ENCODE measurements around the gene MTHFD1.

The MTHFD1 gene

DNA sequence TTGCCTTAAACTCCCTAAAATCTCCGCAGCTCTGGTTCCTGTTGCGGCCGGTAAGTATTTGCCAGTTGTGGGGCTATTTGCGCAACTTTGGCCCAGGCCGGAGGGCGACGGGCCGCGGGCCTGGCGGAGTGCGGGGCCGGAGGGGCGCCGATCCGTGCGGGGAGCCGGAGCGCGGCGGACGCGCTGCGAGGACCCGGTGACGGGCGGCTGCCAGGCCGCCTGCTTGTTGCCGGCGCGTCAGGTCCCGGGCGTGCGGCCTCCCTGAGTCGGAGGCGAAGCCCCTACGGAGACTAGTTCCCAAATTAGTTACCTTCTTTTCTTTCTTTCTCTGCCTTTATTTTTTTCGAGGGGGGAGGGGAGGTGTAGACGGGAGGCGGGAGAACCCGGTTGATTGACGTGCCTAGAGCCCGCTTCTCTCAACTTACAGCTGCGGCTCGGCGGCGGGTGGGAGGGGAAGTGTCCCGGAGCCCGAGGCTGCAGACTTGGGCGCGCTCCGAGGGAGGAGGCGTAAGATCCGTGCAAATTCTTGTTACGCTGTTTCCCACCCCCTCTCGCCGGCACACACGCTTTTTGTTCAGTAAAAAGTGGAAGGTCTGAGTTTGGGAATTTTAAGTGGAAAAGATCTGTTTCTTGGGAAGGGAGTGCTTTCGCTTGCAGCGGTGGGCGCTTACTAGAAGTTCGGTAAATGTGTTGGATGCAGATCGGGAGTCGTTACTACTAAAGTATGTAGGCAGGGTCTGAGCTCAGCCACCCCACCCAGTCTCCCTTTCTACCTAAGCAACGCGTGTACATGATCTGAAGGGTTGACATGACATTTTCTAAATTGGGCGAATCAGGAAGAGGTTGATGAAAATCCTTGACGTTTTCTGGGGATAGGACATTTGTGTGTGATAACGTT is 117.0 kb downstream of the MTHFD1 start:
- Mint-ChIP-seq H3K27me3 (ENCODE audit: low read depth) (no peaks in the 10 kb centered on the region), H3K9me3 (no peaks in the 10 kb centered on the region), H3K4me1 (ENCODE audit: low read depth) (peaks cover 58% of the 10 kb centered on the region), H3K36me3 (ENCODE audit: low read depth) (peaks cover 26% of the 10 kb centered on the region), H3K4me3 (peak overlapping the region; percentile 100), H3K27ac (peak overlapping the region; percentile 100)

DNA sequence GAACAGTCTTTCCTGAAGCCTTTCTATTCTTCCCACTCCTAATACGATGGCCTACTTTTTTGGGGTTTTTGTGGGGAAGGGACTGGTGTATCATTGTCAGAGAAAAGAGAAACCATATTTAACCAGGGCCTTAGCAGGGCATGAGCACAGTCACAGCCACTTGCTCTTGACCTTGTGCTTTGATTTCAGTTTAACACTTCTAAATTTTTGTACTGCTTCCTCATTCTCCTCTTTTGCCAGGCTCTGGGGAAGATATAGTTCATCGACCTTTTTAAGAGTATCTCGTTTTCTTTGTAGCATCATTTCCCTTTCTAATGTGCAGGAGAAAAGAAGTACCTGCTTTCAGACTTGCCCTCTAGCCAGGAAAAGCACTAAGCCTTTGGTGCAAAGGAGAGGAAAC is 118.6 kb downstream of the MTHFD1 start:
- Mint-ChIP-seq H3K27ac (peak overlapping the region; percentile 98), H3K36me3 (ENCODE audit: low read depth) (peaks cover 24% of the 10 kb centered on the region), H3K27me3 (ENCODE audit: low read depth) (no peaks in the 10 kb centered on the region), H3K9me3 (no peaks in the 10 kb centered on the region), H3K4me1 (ENCODE audit: low read depth) (peaks cover 66% of the 10 kb centered on the region), H3K4me3 (peak overlapping the region; percentile 94)

DNA sequence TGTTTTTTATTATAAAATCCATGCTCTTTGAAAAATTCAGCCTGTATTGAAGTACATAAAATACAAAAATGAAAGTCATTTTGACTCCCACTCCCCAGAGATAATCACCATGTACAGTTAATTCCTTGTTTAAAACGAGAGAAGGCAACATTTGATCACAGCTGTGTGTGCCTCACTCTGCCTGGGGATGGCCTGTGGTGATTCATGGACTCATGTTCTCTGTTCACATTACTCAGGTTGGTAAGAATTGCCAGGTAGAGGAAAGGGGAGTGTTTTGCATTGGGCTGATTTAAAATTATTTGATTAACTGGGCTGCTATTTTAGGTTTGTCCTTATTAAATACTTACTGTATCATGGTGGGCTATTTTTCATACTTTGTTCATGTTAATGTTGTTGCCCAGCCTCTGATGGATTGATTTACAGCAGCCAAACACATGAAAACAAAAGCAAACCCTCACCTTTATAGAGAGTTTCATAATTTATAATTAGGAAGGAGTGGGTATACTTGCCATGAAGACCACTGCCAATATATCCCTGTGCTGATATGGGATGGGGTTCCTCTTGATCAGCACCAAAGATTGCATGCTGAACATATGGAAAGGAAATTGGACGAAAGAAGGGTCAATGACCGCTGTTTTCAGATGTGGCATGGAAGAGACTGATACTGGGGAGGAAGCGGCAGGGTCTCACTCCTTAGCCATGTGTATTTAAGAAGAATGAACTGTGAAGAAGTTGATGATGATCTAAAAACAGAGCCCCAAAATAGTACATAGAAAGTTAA is 119.4 kb downstream of the MTHFD1 start:
- Mint-ChIP-seq H3K27me3 (ENCODE audit: low read depth) (no peaks in the 10 kb centered on the region), H3K4me3 (peak overlapping the region; percentile 94), H3K9me3 (no peaks in the 10 kb centered on the region), H3K36me3 (ENCODE audit: low read depth) (peaks cover 21% of the 10 kb centered on the region), H3K4me1 (ENCODE audit: low read depth) (peaks cover 57% of the 10 kb centered on the region), H3K27ac (peak overlapping the region; percentile 98)

DNA sequence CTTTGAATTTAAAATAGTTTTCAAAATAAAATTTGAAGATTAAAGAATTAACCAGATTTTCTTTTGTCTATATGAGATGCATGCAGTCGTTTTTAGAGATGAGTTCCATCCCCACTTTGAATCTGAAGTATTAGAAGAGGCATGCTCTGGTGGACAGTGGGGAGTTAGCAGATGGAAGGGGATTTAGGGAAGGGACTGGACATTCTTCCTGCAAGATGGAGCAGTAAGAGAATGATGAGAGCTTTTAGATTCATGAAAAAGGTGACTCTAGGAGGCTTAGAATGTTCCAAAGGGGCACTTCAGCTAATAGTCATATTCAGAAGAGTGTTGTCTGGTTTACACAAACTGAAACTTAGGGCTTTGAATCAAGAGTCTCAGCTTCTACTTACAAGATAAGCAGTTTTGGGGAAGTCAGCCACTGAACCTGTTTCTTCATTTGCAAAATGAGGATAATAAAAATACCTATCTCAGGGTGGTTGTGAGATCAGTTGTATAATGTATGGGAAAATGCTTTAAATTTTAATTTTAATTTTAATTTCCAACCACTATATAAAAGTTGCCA is 120.1 kb downstream of the MTHFD1 start:
- Mint-ChIP-seq H3K27ac (peak overlapping the region; percentile 98), H3K9me3 (no peaks in the 10 kb centered on the region), H3K27me3 (ENCODE audit: low read depth) (no peaks in the 10 kb centered on the region), H3K4me3 (peak overlapping the region; percentile 94), H3K4me1 (ENCODE audit: low read depth) (peaks cover 54% of the 10 kb centered on the region), H3K36me3 (ENCODE audit: low read depth) (peaks cover 17% of the 10 kb centered on the region)

DNA sequence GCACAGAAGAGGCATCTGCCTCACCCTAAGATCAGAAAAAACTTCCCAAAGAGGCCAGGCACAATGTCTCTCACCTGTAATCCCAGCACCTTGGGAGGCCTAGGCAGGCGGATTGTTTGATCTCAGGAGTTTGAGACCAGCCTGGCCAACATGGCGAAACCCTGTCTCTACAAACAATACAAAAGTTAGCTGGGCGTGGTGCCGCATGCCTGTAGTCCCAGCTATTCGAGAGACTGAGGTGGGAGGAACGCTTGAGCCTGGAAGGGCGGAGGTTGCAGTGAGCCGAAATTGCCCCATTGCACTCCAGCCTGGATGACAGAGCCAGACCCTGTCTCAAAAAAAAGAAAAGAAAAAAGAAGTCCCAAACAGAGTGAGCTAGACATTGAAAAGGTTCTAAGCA is 120.9 kb downstream of the MTHFD1 start:
- Mint-ChIP-seq H3K9me3 (no peaks in the 10 kb centered on the region), H3K27me3 (ENCODE audit: low read depth) (no peaks in the 10 kb centered on the region), H3K36me3 (ENCODE audit: low read depth) (peaks cover 18% of the 10 kb centered on the region), H3K27ac (peak overlapping the region; percentile 98), H3K4me1 (ENCODE audit: low read depth) (peaks cover 58% of the 10 kb centered on the region), H3K4me3 (peak overlapping the region; percentile 21)
